IMR-90 (cell line): ENCODE results near the gene NACC2. TPM values are rescaled to one million over a fixed set of nuclear protein-coding genes. Genes with fewer than 3 reads are reported as not detected.

Experiments
- ATAC-seq: fragments of 200-7000 bp; cut with Tn5 transposase; 2 replicates; pipeline ENCODE4 v1.9.1; 2020; ENCODE audit warnings: low read depth, mild to moderate bottlenecking, moderate library complexity
- BruUV-seq: library from RNA; stranded (reverse); fragments of 400-500 nt; replicated peaks from 2 replicates; lab custom pipeline; 2021; lab: Mats Ljungman, UMichigan
- CTCF ChIA-PET: fragments of 300-600 bp; formaldehyde crosslinking; extraction: SDS; loops from one replicate; lab custom pipeline; 2021; ENCODE audit warnings: antibody characterized with exemption; lab: Yijun Ruan, JAX
- POLR2A ChIA-PET: fragments of 300-600 bp; sonication (Branson Sonifier 250); formaldehyde crosslinking; loops from one replicate; lab custom pipeline; 2022; ENCODE audit warnings: antibody characterized with exemption; ENCODE audit not compliant: unreplicated experiment; lab: Charles Lee
- DNase-seq: peaks from one replicate; pipeline ENCODE4 v3.0.0; 2013
- H2AFZ ChIP-seq: replicated peaks from 2 replicates; pipeline ENCODE3; 2013; ENCODE audit warnings: low read length, mild to moderate bottlenecking; ENCODE audit not compliant: poor library complexity
- H2AK5ac ChIP-seq: 2 replicates; pipeline ENCODE4 v1.6.1; 2013; ENCODE audit warnings: low read depth, low read length, inconsistent platforms
- H2AK9ac ChIP-seq: replicated peaks from 2 replicates; pipeline ENCODE3; 2013; ENCODE audit warnings: mild to moderate bottlenecking, low read depth, low read length, moderate library complexity; ENCODE audit not compliant: poor library complexity
- H2BK120ac ChIP-seq: 2 replicates; pipeline ENCODE4 v1.6.1; 2013; ENCODE audit warnings: low read depth, low read length, inconsistent platforms
- H2BK15ac ChIP-seq: 3 replicates; pipeline ENCODE4 v1.6.1; 2013; ENCODE audit warnings: low read depth, low read length, inconsistent platforms
- H2BK20ac ChIP-seq: 2 replicates; pipeline ENCODE4 v1.6.1; 2013; ENCODE audit warnings: low read depth, mild to moderate bottlenecking, inconsistent platforms, low read length, moderate library complexity
- H2BK5ac ChIP-seq: 2 replicates; pipeline ENCODE4 v1.6.1; 2013; ENCODE audit warnings: mild to moderate bottlenecking, low read depth, low read length, inconsistent platforms; ENCODE audit not compliant: poor library complexity, severe bottlenecking
- H3K14ac ChIP-seq: replicated peaks from 2 replicates; pipeline ENCODE4 v1.6.1; 2013; ENCODE audit warnings: low read depth, low read length, inconsistent platforms
- H3K18ac ChIP-seq: 2 replicates; pipeline ENCODE4 v1.6.1; 2013; ENCODE audit warnings: low read depth, low read length, control low read depth
- H3K23ac ChIP-seq: 2 replicates; pipeline ENCODE4 v1.6.1; 2013; ENCODE audit warnings: low read depth, low read length, inconsistent platforms
- H3K27ac ChIP-seq: 2 replicates; pipeline ENCODE4 v1.5.1; 2013; ENCODE audit warnings: mild to moderate bottlenecking, control low read depth, low read length; ENCODE audit not compliant: insufficient read depth
- H3K27me3 ChIP-seq: 2 replicates; pipeline ENCODE4 v1.6.1; 2013; ENCODE audit warnings: low read length; ENCODE audit not compliant: control insufficient read depth, insufficient read depth
- H3K36me3 ChIP-seq: 2 replicates; pipeline ENCODE4 v1.6.1; 2013; ENCODE audit warnings: low read length, mixed read lengths; ENCODE audit not compliant: control insufficient read depth, insufficient read depth
- H3K4ac ChIP-seq: 2 replicates; pipeline ENCODE4 v1.6.1; 2013; ENCODE audit warnings: low read depth, low read length, inconsistent platforms
- H3K4me1 ChIP-seq: 2 replicates; pipeline ENCODE4 v1.6.1; 2013; ENCODE audit warnings: low read length, mixed read lengths; ENCODE audit not compliant: control insufficient read depth, insufficient read depth
- H3K4me2 ChIP-seq: 2 replicates; pipeline ENCODE4 v1.6.1; 2013; ENCODE audit warnings: low read depth, mild to moderate bottlenecking, control low read depth, low read length, moderate library complexity
- H3K4me3 ChIP-seq: 2 replicates; pipeline ENCODE4 v1.5.1; 2013; ENCODE audit warnings: low read depth, mild to moderate bottlenecking, control low read depth, low read length, moderate library complexity; ENCODE audit not compliant: insufficient read depth
- H3K56ac ChIP-seq: 2 replicates; pipeline ENCODE4 v1.6.1; 2013; ENCODE audit warnings: low read length, inconsistent platforms; ENCODE audit not compliant: insufficient read depth; ENCODE audit errors: extremely low read depth
- H3K79me1 ChIP-seq, 2 experiments: 2 replicates each; pipeline ENCODE4 v1.6.1; 2013; ENCODE audit warnings: low read length in 2 of 2, inconsistent platforms in 1 of 2, low read depth in 1 of 2
- H3K9ac ChIP-seq: 2 replicates; pipeline ENCODE4 v1.6.1; 2013; ENCODE audit warnings: low read depth, low read length, control low read depth
- H3K9me1 ChIP-seq: 2 replicates; pipeline ENCODE4 v1.6.1; 2013; ENCODE audit warnings: low read length, inconsistent platforms; ENCODE audit not compliant: insufficient read depth
- H3K9me3 ChIP-seq: 2 replicates; pipeline ENCODE4 v1.6.1; 2013; ENCODE audit warnings: low read length; ENCODE audit not compliant: control insufficient read depth, insufficient read depth
- H4K20me1 ChIP-seq: 2 replicates; pipeline ENCODE4 v1.6.1; 2013; ENCODE audit warnings: low read length, inconsistent platforms; ENCODE audit not compliant: insufficient read depth
- H4K5ac ChIP-seq: 2 replicates; pipeline ENCODE4 v1.6.1; 2013; ENCODE audit warnings: mild to moderate bottlenecking, low read depth, low read length, control low read depth
- H4K8ac ChIP-seq, 2 experiments: 2 replicates each; pipeline ENCODE4 v1.6.1; 2013; ENCODE audit warnings: low read depth in 2 of 2, low read length in 2 of 2, control low read depth in 1 of 2, inconsistent platforms in 1 of 2
- H4K91ac ChIP-seq: 2 replicates; pipeline ENCODE4 v1.6.1; 2013; ENCODE audit warnings: low read depth, low read length, inconsistent platforms; ENCODE audit not compliant: insufficient read depth
- CEBPB ChIP-seq: IDR thresholded peaks from 2 replicates; pipeline ENCODE4 v1.6.1; 2012; ENCODE audit warnings: low read depth, low read length, improper control_type of control experiment
- CHD1 ChIP-seq: IDR thresholded peaks from 2 replicates; pipeline ENCODE4 v1.6.1; 2012; ENCODE audit warnings: low read depth, low read length, improper control_type of control experiment
- FOS ChIP-seq: fragments of 150-350 bp; IDR thresholded peaks from 2 replicates; pipeline ENCODE4 v1.6.1; 2016; ENCODE audit warnings: low read depth, low read length
- MAFK ChIP-seq: IDR thresholded peaks from 2 replicates; pipeline ENCODE4 v1.6.1; 2012; ENCODE audit warnings: low read depth, low read length, improper control_type of control experiment
- MAZ ChIP-seq: IDR thresholded peaks from 2 replicates; pipeline ENCODE4 v1.6.1; 2012; ENCODE audit warnings: low read depth, mild to moderate bottlenecking, low read length, improper control_type of control experiment, moderate library complexity, borderline replicate concordance
- MXI1 ChIP-seq: IDR thresholded peaks from 2 replicates; pipeline ENCODE4 v1.6.1; 2012; ENCODE audit warnings: low read depth, mild to moderate bottlenecking, low read length, moderate library complexity, borderline replicate concordance
- NFE2L2 ChIP-seq: fragments of 150-350 bp; IDR thresholded peaks from 2 replicates; pipeline ENCODE4 v1.6.1; 2016; ENCODE audit warnings: low read depth, mild to moderate bottlenecking, low read length
- POLR2A ChIP-seq: IDR thresholded peaks from 2 replicates; pipeline ENCODE4 v1.6.1; 2012; ENCODE audit warnings: mild to moderate bottlenecking, low read depth, low read length
- WGBS, 2 experiments: methylation state at CpG; one replicate each; pipeline versions ENCODE4 v1.1.5 to v1.1.7; 2013; ENCODE audit warnings: missing lambda C conversion rate in 2 of 2; ENCODE audit not compliant: insufficient read length in 1 of 2; ENCODE audit errors: extremely low coverage in 2 of 2; 5-methylcytosine and 5-hydroxymethylcytosine counted together
- dilution Hi-C: fragments of 300-500 bp; cut with HindIII; formaldehyde crosslinking; loops from one replicate; pipeline ENCODE4 v1.14.3; 2018; ENCODE audit warnings: low sequenced_read_pairs; ENCODE audit not compliant: unreplicated experiment
- in situ Hi-C: fragments of 300-500 bp; cut with MboI; formaldehyde crosslinking; loops from 3 replicates; pipeline ENCODE4 v1.14.3; 2019; ENCODE audit warnings: low sequenced_read_pairs, inconsistent platforms, mixed read lengths
- intact Hi-C: fragments of 100-400 bp; cut with micrococcal nuclease; formaldehyde crosslinking; loops from 2 replicates; pipeline ENCODE4 v1.10.0; 2022
- polyA plus RNA-seq, 3 experiments: library from polyadenylated mRNA; depleted of rRNA; stranded (reverse); fragments of >200 nt; gene quantifications; 2 replicates each; pipeline ENCODE4 v1.2.3, GENCODE V29; 2012; ENCODE audit warnings: low replicate concordance in 1 of 3
- total RNA-seq: library from RNA; depleted of rRNA; stranded (reverse); fragments of >200 nt; gene quantifications from 2 replicates; pipeline ENCODE4 v1.2.3, GENCODE V29; 2012

Gene NACC2
- total and polyA plus RNA-seq, 2 of the 4 experiments (the other 2 are of a cell fraction), result 7.9 to 19.0 TPM

GRCh38 chr9:136011376-136011702 lies 83.8 kb downstream of the NACC2 start:
- CTCF ChIA-PET, result no interaction called here
- Histone ChIP-seq H3K36me3 (peaks cover 25% of the 10 kb centered on the region), H4K5ac (no peak overlapping the region), H4K8ac (no peak overlapping the region), H3K9me1 (peaks cover 12% of the 10 kb centered on the region), H3K9me3 (no peaks in the 10 kb centered on the region), H3K79me1 (peaks cover 9 to 48% of the 10 kb centered on the region in 2 experiments), H2AK5ac (no peak overlapping the region), H4K91ac (no peak overlapping the region), H3K27me3 (no peaks in the 10 kb centered on the region), H3K4ac (no peak overlapping the region), H2BK5ac (no peak overlapping the region), H2BK120ac (no peak overlapping the region), H2BK15ac (no peak overlapping the region), H3K4me1 (peaks cover 23% of the 10 kb centered on the region), H3K23ac (no peak overlapping the region), H3K56ac (no peak overlapping the region), H3K18ac (no peak overlapping the region), H2AK9ac (no peak overlapping the region), H3K9ac (no peak overlapping the region), H4K20me1 (peaks cover 17% of the 10 kb centered on the region; the same call in 1 of the 2 replicates), H2AFZ (no peak overlapping the region), H2BK20ac (no peak overlapping the region), H3K14ac (no peak overlapping the region), H3K4me3 (no peak overlapping the region), H3K27ac (no peak overlapping the region), H3K4me2 (no peak overlapping the region)
- TF ChIP-seq FOS, result no peak
- TF ChIP-seq POLR2A, result no peak
- TF ChIP-seq CHD1, result no peak
- no peak for TF ChIP-seq CEBPB
- no peak for TF ChIP-seq MXI1
- TF ChIP-seq MAFK, result no peak
- TF ChIP-seq MAZ, result no peak
- TF ChIP-seq NFE2L2, result no peak
- intact Hi-C loops (no loop called here), dilution Hi-C loops (no loop called here), in situ Hi-C loops (no loop called here)
- POLR2A ChIA-PET, result no interaction called here
- BruUV-seq, result no TSS peak
- 63% methylated on average over 17 of the region's 25 CpGs; no CpG with 5 or more reads in 1 of the 2 experiments for WGBS, 2 experiments
- ATAC-seq (no peak), DNase-seq (no peak)
